Naive thymus-derived CD8-positive, alpha-beta T cell (primary cell): ENCODE data around the gene DNAJB8. TPM values are rescaled to one million over a fixed set of nuclear protein-coding genes. Genes with fewer than 3 reads are reported as not detected.
A peak's percentile ranks its signal among the peaks of the same experiment; 100 is the strongest.

Source experiments
- ATAC-seq, 2 donors: fragments of 150-1000 bp; cut with Tn5 transposase in 1 of 2; sonication (Bioruptor Pico), chemical (Tn5 transposase) in 1 of 2; 1 replicate in 1 of 2; 2 replicates in 1 of 2; pipeline ENCODE4 v1.10.0; 2021; ENCODE audit warnings: mild to moderate bottlenecking in 2 of 2, moderate library complexity in 2 of 2
- POLR2A ChIA-PET: fragments of 350-600 bp; sonication (Branson Sonifier 250); formaldehyde crosslinking; loops from one replicate; lab custom pipeline; 2021; ENCODE audit warnings: antibody characterized with exemption; lab: Charles Lee
- DNase-seq, 10 donors: peaks; one replicate each; pipeline versions ENCODE4 v3.0.0 to v3.0.0-alpha.2; 2020 to 2022
- H3K27ac Mint-ChIP-seq, 10 donors: one replicate each; pipeline ENCODE4 v1.8.0; 2020 to 2022; ENCODE audit warnings: mild to moderate bottlenecking in 10 of 10, mixed read lengths in 10 of 10, moderate library complexity in 4 of 10, inconsistent platforms in 1 of 10
- H3K27me3 Mint-ChIP-seq, 5 donors: one replicate each; pipeline ENCODE4 v1.8.0; 2021 to 2022; ENCODE audit warnings: mixed read lengths in 5 of 5
- H3K36me3 Mint-ChIP-seq, 3 donors: one replicate each; pipeline ENCODE4 v1.8.0; 2020 to 2022; ENCODE audit warnings: mixed read lengths in 3 of 3, mild to moderate bottlenecking in 2 of 3, inconsistent platforms in 1 of 3
- H3K4me1 Mint-ChIP-seq, 4 donors: one replicate each; pipeline ENCODE4 v1.8.0; 2021 to 2022; ENCODE audit warnings: mixed read lengths in 4 of 4
- H3K4me3 Mint-ChIP-seq, 10 donors: one replicate each; pipeline ENCODE4 v1.8.0; 2020 to 2022; ENCODE audit warnings: mild to moderate bottlenecking in 10 of 10, mixed read lengths in 10 of 10, moderate library complexity in 6 of 10, inconsistent platforms in 1 of 10
- H3K9me3 Mint-ChIP-seq, 9 donors: one replicate each; pipeline ENCODE4 v1.8.0; 2020 to 2022; ENCODE audit warnings: mixed read lengths in 9 of 9, mild to moderate bottlenecking in 3 of 9, inconsistent platforms in 1 of 9, moderate library complexity in 1 of 9
- polyA plus RNA-seq, 3 donors: library from polyadenylated mRNA; unstranded; fragments of 300-500 nt; fragmentation: Illumina TruSeq; gene quantifications; one replicate each; pipeline ENCODE4 v1.2.3, GENCODE V29; 2021
- total RNA-seq, 8 experiments: library from RNA in 2 of 8; stranded (reverse) in 2 of 8; gene quantifications; one replicate each; pipeline ENCODE4 v1.2.3 and lab custom pipeline; 2021 to 2026

DNAJB8 gene
- total and polyA plus RNA-seq, 5 experiments from 2014 or later: not detected

GRCh38 chr3:128431803-128432300, 34.8 kb downstream of the DNAJB8 start:
- no peak for DNase-seq
- H3K36me3 Mint-ChIP-seq: peaks cover 0 to 5% (median 0%) of the 10 kb centered on the region in 3 donors

GRCh38 chr3:128430731-128431130, 36.0 kb downstream of the DNAJB8 start:
- Mint-ChIP-seq H3K36me3 (peaks cover 0 to 4% (median 0%) of the 10 kb centered on the region in 3 donors), H3K27ac (no peak overlapping the region), H3K27me3 (peaks cover 26 to 60% (median 44%) of the 10 kb centered on the region in 5 donors), H3K4me3 (no peak overlapping the region), H3K4me1 (peaks cover 6 to 16% (median 10%) of the 10 kb centered on the region in 4 donors), H3K9me3 (peaks cover 0 to 2% (median 0%) of the 10 kb centered on the region in 9 donors)
- POLR2A ChIA-PET: no interaction called here
- ATAC-seq (no peak), DNase-seq (no peak)

More at GRCh38 chr3:128431803-128432300, 34.8 kb downstream of the DNAJB8 start:
- Mint-ChIP-seq H3K4me3 (peak overlapping the region; percentile 21 to 81 (median 51)), H3K9me3 (peaks cover 0 to 2% (median 0%) of the 10 kb centered on the region in 9 donors), H3K27me3 (peaks cover 34 to 71% (median 51%) of the 10 kb centered on the region in 5 donors), H3K27ac (peak overlapping the region in 3 of 10 donors; percentile 20 to 74 (median 72)), H3K4me1 (peaks cover 6 to 16% (median 10%) of the 10 kb centered on the region in 4 donors)
- POLR2A ChIA-PET: no interaction called here
- ATAC-seq: no peak

GRCh38 chr3:128430301-128430700, 36.4 kb downstream of the DNAJB8 start:
- H3K4me3 Mint-ChIP-seq: no peak overlapping the region
- POLR2A ChIA-PET: no interaction called here
- no peak for DNase-seq
- H3K27me3 Mint-ChIP-seq: peaks cover 26 to 56% (median 44%) of the 10 kb centered on the region in 5 donors
- no peak overlapping the region for H3K27ac Mint-ChIP-seq
- no peak for ATAC-seq
- H3K4me1 Mint-ChIP-seq: peaks cover 6 to 16% (median 10%) of the 10 kb centered on the region in 4 donors
- H3K9me3 Mint-ChIP-seq: peaks cover 0 to 2% (median 0%) of the 10 kb centered on the region in 9 donors
- H3K36me3 Mint-ChIP-seq: peaks cover 0 to 4% (median 0%) of the 10 kb centered on the region in 3 donors

- DNase-seq (no peak), ATAC-seq (no peak)
- H3K27me3 Mint-ChIP-seq: peaks cover 24 to 56% (median 44%) of the 10 kb centered on the region in 5 donors
- peak overlapping the region in 1 of 10 donors; percentile 37 for H3K4me3 Mint-ChIP-seq
- H3K9me3 Mint-ChIP-seq: peaks cover 0 to 2% (median 0%) of the 10 kb centered on the region in 9 donors
- H3K4me1 Mint-ChIP-seq: peaks cover 6 to 16% (median 10%) of the 10 kb centered on the region in 4 donors
- POLR2A ChIA-PET: no interaction called here
- H3K27ac Mint-ChIP-seq: no peak overlapping the region
- H3K36me3 Mint-ChIP-seq: peaks cover 0 to 4% (median 0%) of the 10 kb centered on the region in 3 donors
Measured at GRCh38 chr3:128429751-128430150, 36.9 kb downstream of the DNAJB8 start.

- Mint-ChIP-seq H3K9me3 (peaks cover 0 to 2% (median 0%) of the 10 kb centered on the region in 9 donors), H3K27me3 (peaks cover 22 to 56% (median 44%) of the 10 kb centered on the region in 5 donors), H3K36me3 (peaks cover 0 to 4% (median 0%) of the 10 kb centered on the region in 3 donors), H3K4me1 (peaks cover 6 to 16% (median 10%) of the 10 kb centered on the region in 4 donors), H3K27ac (no peak overlapping the region), H3K4me3 (no peak overlapping the region)
- no peak for ATAC-seq
- POLR2A ChIA-PET: no interaction called here
- DNase-seq: no peak
Measured at GRCh38 chr3:128429275-128429674, 37.4 kb downstream of the DNAJB8 start.

- DNase-seq: no peak
- POLR2A ChIA-PET: no interaction called here
- Mint-ChIP-seq H3K9me3 (peaks cover 0 to 2% (median 0%) of the 10 kb centered on the region in 9 donors), H3K27ac (peak overlapping the region in 1 of 10 donors; percentile 14), H3K4me3 (no peak overlapping the region), H3K4me1 (peaks cover 6 to 14% (median 10%) of the 10 kb centered on the region in 4 donors), H3K27me3 (peaks cover 22 to 56% (median 39%) of the 10 kb centered on the region in 5 donors), H3K36me3 (peaks cover 0 to 4% (median 0%) of the 10 kb centered on the region in 3 donors)
- no peak for ATAC-seq
Measured at GRCh38 chr3:128427872-128428822, 38.5 kb downstream of the DNAJB8 start.

GRCh38 chr3:128427175-128427857, 39.4 kb downstream of the DNAJB8 start:
- H3K9me3 Mint-ChIP-seq: peaks cover 0 to 2% (median 0%) of the 10 kb centered on the region in 9 donors
- peak overlapping the region in 5 of 10 donors; percentile 21 to 65 (median 40) for H3K4me3 Mint-ChIP-seq
- ATAC-seq (no peak), DNase-seq (no peak)
- POLR2A ChIA-PET: no interaction called here
- H3K27ac Mint-ChIP-seq: peak overlapping the region in 1 of 10 donors; percentile 14
- peaks cover 20 to 53% (median 36%) of the 10 kb centered on the region in 5 donors for H3K27me3 Mint-ChIP-seq
- peaks cover 4 to 11% (median 8%) of the 10 kb centered on the region in 4 donors for H3K4me1 Mint-ChIP-seq
- peaks cover 0 to 4% (median 0%) of the 10 kb centered on the region in 3 donors for H3K36me3 Mint-ChIP-seq

- ATAC-seq (peak; percentile 90 to 96), DNase-seq (peak; percentile 22 to 68 (median 63))
- Mint-ChIP-seq H3K27me3 (peaks cover 10 to 43% (median 26%) of the 10 kb centered on the region in 5 donors), H3K4me1 (peaks cover 0 to 2% (median 0%) of the 10 kb centered on the region in 4 donors), H3K36me3 (no peaks in the 10 kb centered on the region), H3K27ac (no peak overlapping the region), H3K4me3 (no peak overlapping the region), H3K9me3 (no peaks in the 10 kb centered on the region)
- POLR2A ChIA-PET: no interaction called here
Measured at GRCh38 chr3:128426128-128426921, 40.4 kb downstream of the DNAJB8 start.

GRCh38 chr3:128425846-128426127, 40.9 kb downstream of the DNAJB8 start:
- ATAC-seq: no peak
- H3K27me3 Mint-ChIP-seq: peaks cover 6 to 38% (median 21%) of the 10 kb centered on the region in 5 donors
- no peaks in the 10 kb centered on the region for H3K9me3 Mint-ChIP-seq
- peak overlapping the region in 2 of 10 donors; percentile 9 to 33 for H3K4me3 Mint-ChIP-seq
- peaks cover 0 to 2% (median 0%) of the 10 kb centered on the region in 4 donors for H3K4me1 Mint-ChIP-seq
- no peak for DNase-seq
- no peak overlapping the region for H3K27ac Mint-ChIP-seq
- POLR2A ChIA-PET: no interaction called here
- no peaks in the 10 kb centered on the region for H3K36me3 Mint-ChIP-seq

GRCh38 chr3:128425142-128425845, 41.4 kb downstream of the DNAJB8 start:
- Mint-ChIP-seq H3K4me3 (peak overlapping the region in 2 of 10 donors; percentile 9 to 33), H3K4me1 (peaks cover 0 to 2% (median 0%) of the 10 kb centered on the region in 4 donors), H3K9me3 (no peaks in the 10 kb centered on the region), H3K27me3 (peaks cover 3 to 33% (median 16%) of the 10 kb centered on the region in 5 donors), H3K27ac (peak overlapping the region in 2 of 10 donors; percentile 1 to 14), H3K36me3 (no peaks in the 10 kb centered on the region)
- POLR2A ChIA-PET: interaction anchor here (1.0 kb wide), 1 partner anchor 23 kb away, joined by 4 read pairs; no protein-coding TSS in a partner anchor
- DNase-seq (no peak), ATAC-seq (no peak)

- POLR2A ChIA-PET: interaction anchor here (1.0 kb wide), 1 partner anchor 24 kb away, joined by 4 read pairs; no protein-coding TSS in a partner anchor
- DNase-seq: no peak
- H3K36me3 Mint-ChIP-seq: no peaks in the 10 kb centered on the region
- H3K4me3 Mint-ChIP-seq: no peak overlapping the region
- peak overlapping the region in 2 of 10 donors; percentile 1 to 91 for H3K27ac Mint-ChIP-seq
- H3K9me3 Mint-ChIP-seq: no peaks in the 10 kb centered on the region
- peaks cover 0 to 2% (median 0%) of the 10 kb centered on the region in 4 donors for H3K4me1 Mint-ChIP-seq
- H3K27me3 Mint-ChIP-seq: peaks cover 3 to 26% (median 9%) of the 10 kb centered on the region in 5 donors
- no peak for ATAC-seq
Measured at GRCh38 chr3:128424508-128425069, 42.1 kb downstream of the DNAJB8 start.
